ENCODE data around the gene LANCL2. TPM values are rescaled to one million over a fixed set of nuclear protein-coding genes. Genes with fewer than 3 reads are reported as not detected.
A peak's percentile ranks its signal among the peaks of the same experiment; 100 is the strongest.

Gene LANCL2
- total RNA-seq, 1 experiment from 2014 or later = 10.0 TPM

GRCh38 chr7:55363386-55364170, 1.6 kb upstream of the LANCL2 start:
- RAD21 ChIA-PET (ENCODE audit: low non-redundant PET in 1 of 2, low total read pairs in 2 of 2, uncharacterized antibody in 2 of 2, unreplicated experiment in 2 of 2) = no interaction called here
- Histone ChIP-seq H3K9ac (ENCODE audit: low read length) (no peak overlapping the region), H3K36me3 (ENCODE audit: control insufficient read depth in 1 of 2, insufficient read depth in 2 of 2, low read length in 2 of 2) (no peaks in the 10 kb centered on the region), H4K20me1 (ENCODE audit: insufficient read depth) (no peaks in the 10 kb centered on the region), H3K4me3 (replicated peaks in 1 of 2; ENCODE audit: low read depth in 1 of 2, low read length in 2 of 2) (no peak overlapping the region), H3K27me3 (ENCODE audit: insufficient read depth, low read length) (no peaks in the 10 kb centered on the region), H3K9me3 (ENCODE audit: control insufficient read depth in 1 of 2, insufficient read depth in 1 of 2, low read depth in 1 of 2, low read length in 2 of 2) (no peaks in the 10 kb centered on the region), H3K9me2 (ENCODE audit: insufficient read depth) (no peaks in the 10 kb centered on the region), H2AFZ (ENCODE audit: low read depth, low read length, poor library complexity, severe bottlenecking) (no peak overlapping the region), H3K27ac (ENCODE audit: low read depth, low read length) (no peak overlapping the region), H3K79me2 (ENCODE audit: insufficient read depth, low read length) (no peaks in the 10 kb centered on the region; the same call in 1 of the 2 replicates), H3K4me2 (ENCODE audit: low read length) (no peak overlapping the region), H3K4me1 (ENCODE audit: control insufficient read depth in 1 of 2, insufficient read depth in 2 of 2, low read length in 2 of 2) (peaks cover 3 to 19% of the 10 kb centered on the region in 2 experiments; a peak in 3 of 4 replicates)
- TF ChIP-seq JUND (IDR thresholded peaks at IDR 0.05) (no peak), FOSL1 (IDR thresholded peaks at IDR 0.05; ENCODE audit: low read depth) (no peak), ZNF274 (IDR thresholded peaks at IDR 0.05; ENCODE audit: low read depth, low read length) (no peak)
- intact Hi-C loops (cut with micrococcal nuclease) = no loop called here
- CTCF ChIA-PET = no interaction called here
- no peak for ATAC-seq
- POLR2A ChIA-PET = no interaction called here
- no peak for DNase-seq (ENCODE audit: low read depth, low spot score)
- no TSS peak for BruUV-seq (replicated peaks)

GRCh38 chr7:55365675-55366460, 731 bp downstream of the LANCL2 start:
- peak overlapping the region; percentile 84 to 96 for H3K4me3 ChIP-seq (replicated peaks in 1 of 2; ENCODE audit: low read depth in 1 of 2, low read length in 2 of 2)
- no peaks in the 10 kb centered on the region for H4K20me1 ChIP-seq (ENCODE audit: insufficient read depth)
- ChIA-PET RAD21 (ENCODE audit: low non-redundant PET in 1 of 2, low total read pairs in 2 of 2, uncharacterized antibody in 2 of 2, unreplicated experiment in 2 of 2) (no interaction called here), CTCF (interaction anchor here (1.0 kb wide), 1 partner anchor 110 kb away, joined by 3 read pairs; no protein-coding TSS in a partner anchor), POLR2A (interaction anchor here (0.8 to 1.4 kb wide), 5 partner anchors 8 to 608 kb away, joined by 3 to 4 read pairs (median 3); no protein-coding TSS in a partner anchor)
- no peaks in the 10 kb centered on the region for H3K36me3 ChIP-seq (ENCODE audit: control insufficient read depth in 1 of 2, insufficient read depth in 2 of 2, low read length in 2 of 2)
- DNase-seq (ENCODE audit: low read depth, low spot score) (peak; percentile 93), ATAC-seq (peak; percentile 85)
- peaks cover 3 to 19% of the 10 kb centered on the region in 2 experiments; a peak in 3 of 4 replicates for H3K4me1 ChIP-seq (ENCODE audit: control insufficient read depth in 1 of 2, insufficient read depth in 2 of 2, low read length in 2 of 2)
- H3K9ac ChIP-seq (ENCODE audit: low read length) = peak overlapping the region; percentile 97
- H3K9me3 ChIP-seq (ENCODE audit: control insufficient read depth in 1 of 2, insufficient read depth in 1 of 2, low read depth in 1 of 2, low read length in 2 of 2) = no peaks in the 10 kb centered on the region
- peak overlapping the region; percentile 97 for H3K27ac ChIP-seq (ENCODE audit: low read depth, low read length)
- H3K4me2 ChIP-seq (ENCODE audit: low read length) = peak overlapping the region; percentile 91
- H3K9me2 ChIP-seq (ENCODE audit: insufficient read depth) = no peaks in the 10 kb centered on the region
- intact Hi-C loops (cut with micrococcal nuclease) = loop anchor here (5.0 kb wide), 2 partner anchors 206 to 609 kb away; partner anchors contain the start of genes SEC61G and VOPP1
- no TSS peak for BruUV-seq (replicated peaks)
- no peak overlapping the region for H2AFZ ChIP-seq (ENCODE audit: low read depth, low read length, poor library complexity, severe bottlenecking)
- no peaks in the 10 kb centered on the region for H3K27me3 ChIP-seq (ENCODE audit: insufficient read depth, low read length)
- H3K79me2 ChIP-seq (ENCODE audit: insufficient read depth, low read length) = peaks cover 2% of the 10 kb centered on the region; the same call in 1 of the 2 replicates
- TF ChIP-seq POLR2AphosphoS5 (IDR thresholded peaks at IDR 0.05; ENCODE audit: low read depth, low read length) = peak; percentile 72
- TF ChIP-seq ZNF274 (IDR thresholded peaks at IDR 0.05; ENCODE audit: low read depth, low read length) = no peak
- TF ChIP-seq SRF (IDR thresholded peaks at IDR 0.05; ENCODE audit: low read depth) = peak; percentile 92
- TF ChIP-seq EZH2 (IDR thresholded peaks at IDR 0.05) = no peak
- TF ChIP-seq POLR2A (IDR thresholded peaks at IDR 0.05; ENCODE audit: borderline replicate concordance, extremely low read depth, insufficient read depth, insufficient read length) = peak; percentile 55
- TF ChIP-seq YY1 (IDR thresholded peaks at IDR 0.05; ENCODE audit: extremely low read depth, insufficient replicate concordance, low read depth, low read length) = peak; percentile 51
- TF ChIP-seq RAD21 (IDR thresholded peaks at IDR 0.05; ENCODE audit: low read depth) = no peak
- TF ChIP-seq ZBTB33 (IDR thresholded peaks at IDR 0.05; ENCODE audit: extremely low read depth, insufficient replicate concordance, low read length) = no peak
- TF ChIP-seq TCF7L2 (IDR thresholded peaks at IDR 0.05; ENCODE audit: borderline replicate concordance, extremely low read depth, insufficient read depth, insufficient read length) = peak; percentile 58
- peak; percentile 64; the same call in 1 of the 2 replicates for TF ChIP-seq MAX (IDR thresholded peaks at IDR 0.05)
- no peak; the same call in 1 of the 2 replicates for TF ChIP-seq ELF1 (IDR thresholded peaks at IDR 0.05; ENCODE audit: borderline replicate concordance, low read depth)
- TF ChIP-seq FOSL1 (IDR thresholded peaks at IDR 0.05; ENCODE audit: low read depth) = no peak
- TF ChIP-seq JUND (IDR thresholded peaks at IDR 0.05) = peak; percentile 52
- peak; percentile 97 for TF ChIP-seq ZFX (IDR thresholded peaks at IDR 0.05)
- TF ChIP-seq ATF3 (IDR thresholded peaks at IDR 0.05) = no peak
- TF ChIP-seq SP1 (IDR thresholded peaks at IDR 0.05; ENCODE audit: low read depth) = peak; percentile 80

Data from HCT116 (cell line).